HG03520 (cell line): ENCODE results near the gene MARCHF10.

Experiments
- ATAC-seq: cut with Tn5 transposase; IDR thresholded peaks from one replicate; pipeline ENCODE4 v1.9.1; 2021; ENCODE audit warnings: mild to moderate bottlenecking, moderate library complexity; ENCODE audit not compliant: unreplicated experiment

The MARCHF10 gene

DNA sequence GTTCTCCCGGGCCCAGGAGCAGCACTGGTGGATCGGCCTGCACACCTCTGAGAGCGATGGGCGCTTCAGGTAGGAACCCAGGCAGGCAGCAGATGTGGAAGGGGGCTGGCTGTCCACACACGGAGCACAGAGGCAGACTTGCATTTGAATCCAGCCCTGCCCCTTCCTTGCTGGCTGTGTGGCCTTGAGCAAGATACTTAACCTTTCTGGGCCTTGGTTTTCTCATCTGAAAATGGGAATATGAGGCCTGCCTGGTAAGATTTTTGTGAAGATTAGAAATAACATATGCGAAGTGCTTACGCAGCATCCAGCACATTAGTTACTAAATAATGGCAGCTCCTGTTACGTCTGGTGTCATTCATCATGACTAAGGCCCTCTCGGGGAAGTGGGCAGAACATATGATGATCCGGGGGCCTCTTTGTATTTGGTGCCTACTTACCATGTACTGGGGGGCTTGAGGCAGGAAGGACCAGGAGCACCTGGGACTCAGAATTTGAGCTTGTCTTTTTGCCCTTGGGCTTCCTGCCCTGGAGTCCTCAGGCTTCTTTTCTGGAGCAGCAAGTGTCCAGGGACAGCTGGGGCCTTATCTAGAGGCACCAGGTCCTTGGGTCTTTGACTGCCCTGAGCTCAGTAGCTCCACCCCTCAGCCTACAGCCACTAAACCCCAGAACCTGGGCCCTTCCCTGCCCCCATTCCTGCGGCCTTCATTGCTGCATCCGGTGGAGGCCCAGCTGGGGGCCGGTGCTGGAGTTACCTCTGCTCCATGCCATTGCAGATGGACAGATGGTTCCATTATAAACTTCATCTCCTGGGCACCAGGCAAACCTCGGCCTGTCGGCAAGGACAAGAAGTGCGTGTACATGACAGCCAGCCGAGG lies 126.8 kb downstream of the MARCHF10 start:
- no peak for ATAC-seq

DNA sequence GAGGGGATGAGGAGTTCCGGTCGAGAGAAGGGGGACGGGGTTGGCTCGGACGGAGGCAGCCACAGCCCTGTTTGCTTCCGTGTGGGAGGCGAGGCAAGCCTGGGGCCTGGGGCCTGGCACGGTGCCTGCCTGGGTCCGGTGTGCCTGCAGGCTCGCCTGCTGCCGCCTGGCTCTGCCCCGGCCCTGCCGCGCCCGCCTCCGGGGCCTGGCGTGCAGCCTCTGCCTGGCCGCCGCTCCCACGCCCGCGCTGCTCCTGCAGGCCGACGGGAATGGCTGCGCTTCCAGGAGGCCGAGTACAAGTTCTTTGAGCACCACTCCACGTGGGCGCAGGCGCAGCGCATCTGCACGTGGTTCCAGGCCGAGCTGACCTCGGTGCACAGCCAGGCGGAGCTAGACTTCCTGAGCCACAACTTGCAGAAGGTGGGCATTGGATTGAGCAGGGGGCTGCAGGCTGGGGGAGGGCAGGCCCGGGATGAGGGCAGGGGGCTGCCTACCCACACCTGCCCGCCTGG lies 127.5 kb downstream of the MARCHF10 start:
- ATAC-seq, result no peak

DNA sequence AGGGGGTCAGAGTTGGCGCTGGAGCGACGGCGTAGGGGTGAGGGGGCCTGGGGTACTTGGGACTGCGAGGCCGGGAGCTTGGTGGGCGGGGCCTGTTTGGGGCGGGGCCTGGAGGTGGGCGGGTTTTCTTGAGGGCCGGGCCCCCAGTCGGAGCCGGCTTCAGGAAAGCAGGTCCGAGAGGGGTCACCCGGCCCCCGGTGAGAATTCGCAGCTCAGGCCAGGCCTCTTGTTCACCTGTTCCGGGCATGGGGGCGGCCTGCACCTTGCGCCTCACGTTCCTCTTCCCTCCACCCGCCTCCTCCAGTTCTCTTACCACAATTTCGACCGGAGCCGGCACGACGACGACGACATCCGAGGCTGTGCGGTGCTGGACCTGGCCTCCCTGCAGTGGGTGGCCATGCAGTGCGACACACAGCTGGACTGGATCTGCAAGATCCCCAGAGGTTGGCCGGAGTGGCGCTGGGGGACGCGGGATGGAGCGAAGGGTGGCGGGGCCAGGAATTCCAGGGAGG lies 128.2 kb downstream of the MARCHF10 start:
- ATAC-seq, result no peak

- no peak for ATAC-seq
These were observed 129.7 kb downstream of the MARCHF10 start for GRCh38 chr17:62678214-62678919.

GRCh38 chr17:62676952-62677596 lies 131.0 kb downstream of the MARCHF10 start:
- ATAC-seq, result no peak

- ATAC-seq, result no peak
These were observed 131.7 kb downstream of the MARCHF10 start for GRCh38 chr17:62676231-62676943.

DNA sequence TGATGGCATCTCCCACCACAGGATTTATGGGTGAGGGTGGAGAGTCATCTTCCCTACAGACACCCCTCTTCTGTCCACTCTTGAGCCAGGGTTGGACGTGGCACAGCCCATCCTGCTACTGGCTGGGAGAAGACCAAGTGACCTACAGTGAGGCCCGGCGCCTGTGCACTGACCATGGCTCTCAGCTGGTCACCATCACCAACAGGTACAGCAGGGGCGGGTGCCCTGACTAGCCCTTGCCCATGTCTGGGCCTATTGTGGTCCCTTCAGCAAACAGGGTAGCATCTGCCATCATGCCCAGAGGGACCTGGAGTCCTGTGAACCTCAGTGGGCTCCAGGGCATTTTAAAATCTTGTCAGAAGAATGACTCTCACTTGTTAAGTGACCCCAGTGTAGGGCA lies 132.4 kb downstream of the MARCHF10 start:
- ATAC-seq, result no peak

DNA sequence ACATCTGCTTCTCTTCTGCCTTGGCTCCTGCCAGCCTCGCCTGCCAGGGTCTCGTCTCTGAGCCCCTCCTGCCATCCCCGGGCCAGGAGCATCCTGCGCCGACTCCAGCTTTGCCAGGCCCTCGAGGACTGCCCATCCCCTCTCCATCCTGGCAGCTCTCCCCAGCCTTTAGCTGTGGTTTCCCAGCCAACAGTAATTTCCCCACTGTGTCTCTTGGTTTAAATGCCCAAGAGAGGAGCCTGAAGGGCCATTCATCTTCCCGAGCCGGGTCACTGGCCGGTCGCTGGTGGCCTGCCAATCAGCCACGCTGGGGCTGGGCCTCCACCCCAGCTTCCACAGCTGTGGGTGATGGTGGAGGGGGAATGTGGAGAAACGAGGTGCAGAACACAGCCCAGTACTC lies 132.9 kb downstream of the MARCHF10 start:
- no peak for ATAC-seq

DNA sequence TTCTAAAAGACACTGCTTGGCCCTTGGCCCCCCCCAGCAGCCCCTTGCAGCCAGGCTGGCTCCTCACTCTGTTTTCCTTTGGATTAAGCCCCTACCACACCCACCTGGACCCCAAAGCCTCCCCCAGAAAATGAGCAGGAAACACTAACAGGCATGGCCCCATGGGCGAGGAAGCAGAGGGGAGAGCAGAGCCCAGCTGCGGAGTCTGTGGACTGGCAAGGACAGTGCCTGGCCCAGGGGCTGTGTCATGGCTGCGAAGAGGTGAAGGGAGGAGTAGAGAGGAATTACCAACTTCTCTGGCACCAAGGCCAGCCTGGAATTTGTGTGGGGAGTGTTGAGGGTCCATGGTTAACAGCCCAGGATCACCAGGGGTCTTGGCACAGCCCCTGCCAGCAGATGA lies 133.3 kb downstream of the MARCHF10 start:
- no peak for ATAC-seq

GRCh38 chr17:62674363-62674739 lies 133.8 kb downstream of the MARCHF10 start:
- no peak for ATAC-seq

DNA sequence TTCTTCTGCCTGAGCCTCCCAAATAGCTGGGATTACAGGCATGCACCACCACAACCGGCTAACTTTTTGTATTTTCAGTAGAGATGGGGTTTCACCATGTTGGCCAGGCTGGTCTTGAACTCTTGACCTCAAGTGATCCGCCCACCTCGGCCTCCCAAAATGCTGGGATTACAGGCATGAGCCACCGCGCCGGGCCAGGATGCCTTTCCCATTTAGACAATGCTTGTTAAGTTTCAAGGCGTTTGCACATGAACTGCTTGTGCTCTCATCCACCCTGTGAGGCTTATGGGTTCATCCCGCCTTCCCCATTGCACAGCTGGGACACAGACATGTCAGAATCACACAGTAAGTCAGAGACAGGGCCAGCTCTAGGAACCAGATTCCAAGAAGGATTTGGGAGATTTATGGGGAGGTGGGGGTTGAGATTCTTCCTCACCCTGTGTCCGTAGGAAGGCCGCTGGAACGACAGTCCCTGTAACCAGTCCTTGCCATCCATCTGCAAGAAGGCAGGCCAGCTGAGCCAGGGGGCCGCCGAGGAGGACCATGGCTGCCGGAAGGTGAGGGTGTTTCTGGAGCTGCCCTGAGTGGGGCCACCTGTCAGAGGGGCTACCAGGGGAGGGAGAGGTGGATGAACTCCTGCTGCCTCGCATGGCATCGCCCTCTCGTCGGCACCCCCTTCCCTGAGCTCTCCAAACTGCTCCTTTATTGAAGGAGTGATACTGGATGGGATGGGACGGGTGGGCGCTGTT lies 134.3 kb downstream of the MARCHF10 start:
- no peak for ATAC-seq

- no peak for ATAC-seq
These were observed 135.2 kb downstream of the MARCHF10 start for GRCh38 chr17:62672957-62673356.

DNA sequence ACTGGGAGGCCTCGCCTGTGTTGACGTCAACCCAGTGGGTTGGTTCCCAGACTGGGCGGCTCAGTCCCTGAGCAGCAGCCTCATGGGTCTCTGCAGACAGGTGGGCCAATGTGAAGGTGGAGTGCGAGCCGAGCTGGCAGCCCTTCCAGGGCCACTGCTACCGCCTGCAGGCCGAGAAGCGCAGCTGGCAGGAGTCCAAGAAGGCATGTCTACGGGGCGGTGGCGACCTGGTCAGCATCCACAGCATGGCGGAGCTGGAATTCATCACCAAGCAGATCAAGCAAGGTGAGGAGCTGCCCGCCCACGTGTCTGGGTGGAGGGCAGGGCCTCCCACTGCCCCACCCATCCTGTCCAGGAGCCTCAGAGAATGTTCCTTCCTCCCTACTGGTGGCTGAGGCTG lies 136.6 kb downstream of the MARCHF10 start:
- no peak for ATAC-seq

DNA sequence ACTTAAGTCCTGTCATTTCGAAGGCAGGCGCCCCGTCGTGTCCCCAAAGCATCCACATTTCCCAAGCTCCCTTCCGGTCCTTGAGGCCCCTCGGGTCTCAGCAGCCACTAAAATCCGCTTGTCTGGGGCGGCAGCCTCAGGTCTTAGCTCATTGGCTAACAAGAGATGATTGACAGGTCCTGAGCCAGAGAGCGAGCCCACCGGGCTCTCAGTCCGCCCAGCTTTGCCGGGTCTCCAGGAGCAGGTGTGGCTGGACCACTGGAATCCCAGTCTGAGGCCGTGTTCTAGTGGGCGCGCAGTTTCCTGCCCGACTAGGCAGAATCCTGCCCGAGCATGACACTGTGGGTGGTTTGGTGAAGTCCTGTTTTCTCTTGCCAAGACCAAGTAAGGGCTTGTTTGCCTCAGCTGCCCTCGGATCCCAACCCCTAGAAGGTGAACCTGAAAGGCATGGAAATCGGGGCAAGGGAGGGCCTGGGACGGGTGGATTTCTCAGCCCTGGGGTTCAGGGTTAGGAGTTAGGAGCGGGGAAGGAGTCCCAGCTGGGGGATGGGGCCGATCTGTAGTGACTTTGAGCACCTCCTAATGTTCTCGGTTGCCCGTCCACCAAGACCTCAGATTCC lies 137.8 kb downstream of the MARCHF10 start:
- no peak for ATAC-seq

GRCh38 chr17:62668091-62668804 lies 139.9 kb downstream of the MARCHF10 start:
- ATAC-seq, result no peak

DNA sequence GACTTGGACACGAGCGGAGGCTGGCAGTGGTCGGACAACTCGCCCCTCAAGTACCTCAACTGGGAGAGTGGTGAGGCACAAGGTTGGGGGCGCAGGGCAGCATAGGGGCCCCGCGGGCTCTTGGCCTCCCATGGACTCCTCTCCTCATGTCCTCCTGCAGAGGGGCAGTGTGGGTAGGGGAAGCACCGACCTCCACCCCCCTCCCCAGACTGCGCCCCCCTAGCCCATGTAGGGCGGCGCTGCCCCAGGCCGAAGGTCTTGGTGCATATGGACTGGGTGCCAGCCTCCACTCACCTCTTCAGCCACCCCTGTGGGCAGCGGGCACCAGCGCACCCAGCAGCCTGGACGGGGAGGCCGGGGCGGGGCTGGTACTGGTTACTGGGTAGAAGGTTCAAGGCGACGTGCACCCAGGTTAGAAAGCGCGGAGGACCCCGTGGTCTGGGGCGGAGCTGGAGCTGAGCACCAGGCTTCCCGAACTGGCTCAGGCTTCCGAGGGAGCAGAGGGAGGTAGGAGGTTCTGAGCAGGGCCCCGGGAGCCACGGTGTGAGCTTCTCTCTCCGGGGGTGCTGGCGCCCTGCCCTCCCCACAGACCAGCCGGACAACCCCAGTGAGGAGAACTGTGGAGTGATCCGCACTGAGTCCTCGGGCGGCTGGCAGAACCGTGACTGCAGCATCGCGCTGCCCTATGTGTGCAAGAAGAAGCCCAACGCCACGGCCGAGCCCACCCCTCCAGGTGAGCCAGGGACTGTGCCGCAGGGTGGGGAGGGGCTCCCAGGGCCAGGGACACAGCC lies 141.1 kb downstream of the MARCHF10 start:
- ATAC-seq, result no peak

GRCh38 chr17:62666061-62666800 lies 141.9 kb downstream of the MARCHF10 start:
- no peak for ATAC-seq
